Measurements from ENCODE around the gene GPR33.

The GPR33 gene

DNA sequence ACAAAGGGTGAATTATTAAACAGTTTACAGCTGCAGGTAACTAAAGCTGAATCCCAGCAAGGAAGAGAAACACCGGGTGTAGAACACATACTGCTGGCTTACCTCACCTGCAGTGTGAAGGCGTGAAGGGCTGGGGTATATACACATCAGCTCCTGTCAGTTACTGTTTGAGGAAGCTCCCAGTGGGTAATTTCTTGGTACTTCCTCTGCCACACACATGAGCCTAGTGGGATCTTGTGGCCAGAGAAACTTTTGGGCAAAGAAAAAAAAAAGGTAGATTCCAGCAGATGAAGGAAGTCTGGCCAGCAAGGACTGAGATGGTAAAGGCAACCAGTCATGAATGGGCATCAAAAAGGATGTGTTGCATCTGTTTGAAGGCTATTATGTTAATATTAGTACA is 14.0 kb upstream of the GPR33 start:
- H3K27ac ChIP-seq (ENCODE audit: low read depth in 2 of 2, low read length in 2 of 2) = no peak overlapping the region
- no peak overlapping the region for H3K4me3 ChIP-seq (ENCODE audit: low read length in 2 of 2)
- H3K9me3 ChIP-seq (ENCODE audit: control insufficient read depth in 2 of 2, low read length in 2 of 2) = no peaks in the 10 kb centered on the region
- no peaks in the 10 kb centered on the region for H3K36me3 ChIP-seq (ENCODE audit: control insufficient read depth in 2 of 2, insufficient read depth in 2 of 2, low read length in 2 of 2)
- no peak overlapping the region for H3K9ac ChIP-seq (ENCODE audit: low read depth in 1 of 2, low read length in 2 of 2)
- H3K27me3 ChIP-seq (ENCODE audit: control insufficient read depth in 2 of 2, insufficient read depth in 2 of 2, low read length in 2 of 2) = no peaks in the 10 kb centered on the region
- no peaks in the 10 kb centered on the region for H3K4me1 ChIP-seq (ENCODE audit: control insufficient read depth in 2 of 2, insufficient read depth in 2 of 2, low read length in 2 of 2)

DNA sequence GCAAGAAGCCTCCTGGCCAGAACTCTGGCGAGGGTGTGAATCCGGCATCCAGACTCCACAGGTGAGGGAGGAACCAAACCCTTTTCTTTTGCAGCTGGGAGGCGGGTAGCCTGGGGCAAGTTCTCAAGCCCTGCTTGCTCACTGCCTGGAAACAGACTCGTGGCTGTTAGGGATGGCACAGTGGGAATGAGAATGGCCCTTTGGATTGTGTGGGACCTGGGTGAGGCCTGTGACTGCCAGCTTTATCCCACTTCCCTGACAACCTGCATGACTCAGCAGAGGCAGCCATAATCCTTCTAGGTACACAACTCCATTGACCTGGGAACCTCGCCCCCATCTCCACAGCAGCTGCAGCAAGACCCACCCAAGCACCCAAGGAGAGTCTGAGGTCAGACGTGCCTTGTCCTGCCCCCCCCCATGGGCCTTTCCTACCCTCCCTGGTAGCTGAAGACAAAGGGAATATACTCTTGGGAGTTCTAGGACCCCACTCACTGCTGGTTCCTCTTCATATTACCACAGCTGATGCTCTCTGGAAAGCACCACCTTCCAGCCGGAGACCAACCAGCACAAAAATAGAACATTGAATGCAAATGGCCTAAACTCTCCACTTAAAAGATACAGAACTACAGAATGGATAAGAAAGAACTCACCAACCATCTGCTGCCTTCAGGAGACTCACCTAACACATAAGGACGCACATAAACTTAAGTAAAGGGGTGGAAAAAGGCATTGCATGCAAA is 5.1 kb upstream of the GPR33 start:
- Histone ChIP-seq H3K9ac (ENCODE audit: low read depth in 1 of 2, low read length in 2 of 2) (no peak overlapping the region), H3K36me3 (ENCODE audit: control insufficient read depth in 2 of 2, insufficient read depth in 2 of 2, low read length in 2 of 2) (no peaks in the 10 kb centered on the region), H3K27ac (ENCODE audit: low read depth in 2 of 2, low read length in 2 of 2) (no peak overlapping the region), H3K4me1 (ENCODE audit: control insufficient read depth in 2 of 2, insufficient read depth in 2 of 2, low read length in 2 of 2) (no peaks in the 10 kb centered on the region), H3K9me3 (ENCODE audit: control insufficient read depth in 2 of 2, low read length in 2 of 2) (no peaks in the 10 kb centered on the region), H3K27me3 (ENCODE audit: control insufficient read depth in 2 of 2, insufficient read depth in 2 of 2, low read length in 2 of 2) (no peaks in the 10 kb centered on the region), H3K4me3 (ENCODE audit: low read length in 2 of 2) (no peak overlapping the region)

DNA sequence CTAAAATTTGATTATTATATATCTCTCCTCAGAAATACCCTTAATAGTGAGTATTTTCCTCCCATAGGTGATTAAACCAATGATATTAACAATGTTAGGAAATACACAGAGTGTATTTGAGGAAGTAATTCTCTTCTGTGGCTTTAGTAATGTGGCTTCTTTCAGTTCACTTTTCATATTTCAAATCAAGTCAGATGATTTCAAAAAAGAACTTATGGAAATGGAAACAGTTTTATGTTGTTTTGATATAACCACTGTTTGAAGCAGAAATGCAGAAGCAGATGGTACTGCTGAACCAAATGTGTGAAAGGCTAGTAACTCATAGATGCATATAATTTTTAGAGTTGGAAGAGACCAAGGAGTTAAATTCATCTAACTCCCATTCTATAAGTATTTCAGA is 1.9 kb upstream of the GPR33 start:
- Histone ChIP-seq H3K4me1 (ENCODE audit: control insufficient read depth in 2 of 2, insufficient read depth in 2 of 2, low read length in 2 of 2) (no peaks in the 10 kb centered on the region), H3K4me3 (ENCODE audit: low read length in 2 of 2) (no peak overlapping the region), H3K9me3 (ENCODE audit: control insufficient read depth in 2 of 2, low read length in 2 of 2) (no peaks in the 10 kb centered on the region), H3K9ac (ENCODE audit: low read depth in 1 of 2, low read length in 2 of 2) (no peak overlapping the region), H3K27ac (ENCODE audit: low read depth in 2 of 2, low read length in 2 of 2) (no peak overlapping the region), H3K36me3 (ENCODE audit: control insufficient read depth in 2 of 2, insufficient read depth in 2 of 2, low read length in 2 of 2) (no peaks in the 10 kb centered on the region), H3K27me3 (ENCODE audit: control insufficient read depth in 2 of 2, insufficient read depth in 2 of 2, low read length in 2 of 2) (no peaks in the 10 kb centered on the region)

DNA sequence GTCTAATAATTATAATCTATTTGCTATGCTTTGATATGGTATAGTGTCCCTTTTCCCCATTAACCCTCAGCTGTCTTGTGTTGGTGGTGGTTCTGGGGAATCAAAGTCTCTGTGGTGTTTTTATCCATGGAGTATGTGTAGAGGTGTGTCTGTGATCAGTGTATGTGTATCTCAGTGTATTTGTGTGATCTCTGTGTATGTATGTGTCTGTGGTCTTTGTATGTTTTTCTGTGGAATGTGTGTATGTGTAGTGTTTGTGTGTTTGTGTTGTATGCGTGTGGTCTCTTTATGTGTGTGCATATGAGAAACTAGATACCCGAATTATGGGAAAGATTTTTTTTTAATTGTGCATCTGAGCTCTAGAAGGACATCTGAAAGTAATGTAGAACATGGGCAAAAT is 1.1 kb downstream of the GPR33 start:
- Histone ChIP-seq H3K4me3 (ENCODE audit: low read length in 2 of 2) (no peak overlapping the region), H3K4me1 (ENCODE audit: control insufficient read depth in 2 of 2, insufficient read depth in 2 of 2, low read length in 2 of 2) (no peaks in the 10 kb centered on the region), H3K36me3 (ENCODE audit: control insufficient read depth in 2 of 2, insufficient read depth in 2 of 2, low read length in 2 of 2) (no peaks in the 10 kb centered on the region), H3K27ac (ENCODE audit: low read depth in 2 of 2, low read length in 2 of 2) (no peak overlapping the region), H3K9me3 (ENCODE audit: control insufficient read depth in 2 of 2, low read length in 2 of 2) (no peaks in the 10 kb centered on the region), H3K9ac (ENCODE audit: low read depth in 1 of 2, low read length in 2 of 2) (no peak overlapping the region), H3K27me3 (ENCODE audit: control insufficient read depth in 2 of 2, insufficient read depth in 2 of 2, low read length in 2 of 2) (no peaks in the 10 kb centered on the region)

- no peaks in the 10 kb centered on the region for H3K9me3 ChIP-seq (ENCODE audit: control insufficient read depth in 2 of 2, low read length in 2 of 2)
- H3K27ac ChIP-seq (ENCODE audit: low read depth in 2 of 2, low read length in 2 of 2) = no peak overlapping the region
- H3K27me3 ChIP-seq (ENCODE audit: control insufficient read depth in 2 of 2, insufficient read depth in 2 of 2, low read length in 2 of 2) = no peaks in the 10 kb centered on the region
- no peaks in the 10 kb centered on the region for H3K36me3 ChIP-seq (ENCODE audit: control insufficient read depth in 2 of 2, insufficient read depth in 2 of 2, low read length in 2 of 2)
- no peak overlapping the region for H3K4me3 ChIP-seq (ENCODE audit: low read length in 2 of 2)
- H3K9ac ChIP-seq (ENCODE audit: low read depth in 1 of 2, low read length in 2 of 2) = no peak overlapping the region
- no peaks in the 10 kb centered on the region for H3K4me1 ChIP-seq (ENCODE audit: control insufficient read depth in 2 of 2, insufficient read depth in 2 of 2, low read length in 2 of 2)
These were observed 3.1 kb downstream of the GPR33 start for GRCh38 chr14:31484754-31485153.

DNA sequence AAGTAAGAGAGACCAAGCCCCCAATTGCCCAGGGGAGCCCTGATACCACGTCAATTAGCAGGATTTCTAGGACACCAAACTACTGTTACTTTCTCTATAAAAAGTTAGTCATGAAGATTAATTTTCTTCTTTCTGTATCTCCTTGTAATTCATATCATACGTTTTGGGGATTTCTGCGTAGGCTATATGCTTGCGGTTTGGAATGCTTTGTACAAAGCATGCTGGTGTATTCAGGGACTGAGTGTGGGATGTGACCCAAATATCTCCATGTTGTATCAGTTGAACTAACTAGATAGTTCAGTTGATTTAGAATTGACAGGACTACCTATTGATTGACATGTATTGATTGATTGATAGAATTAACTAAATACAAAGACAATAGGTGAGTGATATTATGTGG is 7.7 kb downstream of the GPR33 start:
- Histone ChIP-seq H3K9ac (ENCODE audit: low read depth in 1 of 2, low read length in 2 of 2) (no peak overlapping the region), H3K4me3 (ENCODE audit: low read length in 2 of 2) (no peak overlapping the region), H3K4me1 (ENCODE audit: control insufficient read depth in 2 of 2, insufficient read depth in 2 of 2, low read length in 2 of 2) (no peaks in the 10 kb centered on the region), H3K27ac (ENCODE audit: low read depth in 2 of 2, low read length in 2 of 2) (no peak overlapping the region), H3K36me3 (ENCODE audit: control insufficient read depth in 2 of 2, insufficient read depth in 2 of 2, low read length in 2 of 2) (no peaks in the 10 kb centered on the region), H3K9me3 (ENCODE audit: control insufficient read depth in 2 of 2, low read length in 2 of 2) (no peaks in the 10 kb centered on the region), H3K27me3 (ENCODE audit: control insufficient read depth in 2 of 2, insufficient read depth in 2 of 2, low read length in 2 of 2) (no peaks in the 10 kb centered on the region)

GRCh38 chr14:31479027-31479426 is 8.8 kb downstream of the GPR33 start:
- Histone ChIP-seq H3K27me3 (ENCODE audit: control insufficient read depth in 2 of 2, insufficient read depth in 2 of 2, low read length in 2 of 2) (no peaks in the 10 kb centered on the region), H3K4me3 (ENCODE audit: low read length in 2 of 2) (no peak overlapping the region), H3K36me3 (ENCODE audit: control insufficient read depth in 2 of 2, insufficient read depth in 2 of 2, low read length in 2 of 2) (no peaks in the 10 kb centered on the region), H3K4me1 (ENCODE audit: control insufficient read depth in 2 of 2, insufficient read depth in 2 of 2, low read length in 2 of 2) (no peaks in the 10 kb centered on the region), H3K9me3 (ENCODE audit: control insufficient read depth in 2 of 2, low read length in 2 of 2) (no peaks in the 10 kb centered on the region), H3K9ac (ENCODE audit: low read depth in 1 of 2, low read length in 2 of 2) (no peak overlapping the region), H3K27ac (ENCODE audit: low read depth in 2 of 2, low read length in 2 of 2) (no peak overlapping the region)

GRCh38 chr14:31477248-31477647 is 10.6 kb downstream of the GPR33 start:
- Histone ChIP-seq H3K4me3 (ENCODE audit: low read length in 2 of 2) (no peak overlapping the region), H3K27ac (ENCODE audit: low read depth in 2 of 2, low read length in 2 of 2) (no peak overlapping the region), H3K27me3 (ENCODE audit: control insufficient read depth in 2 of 2, insufficient read depth in 2 of 2, low read length in 2 of 2) (no peaks in the 10 kb centered on the region), H3K4me1 (ENCODE audit: control insufficient read depth in 2 of 2, insufficient read depth in 2 of 2, low read length in 2 of 2) (no peaks in the 10 kb centered on the region), H3K9ac (ENCODE audit: low read depth in 1 of 2, low read length in 2 of 2) (no peak overlapping the region), H3K36me3 (ENCODE audit: control insufficient read depth in 2 of 2, insufficient read depth in 2 of 2, low read length in 2 of 2) (no peaks in the 10 kb centered on the region), H3K9me3 (ENCODE audit: control insufficient read depth in 2 of 2, low read length in 2 of 2) (no peaks in the 10 kb centered on the region)

GRCh38 chr14:31476131-31476866 is 11.5 kb downstream of the GPR33 start:
- no peaks in the 10 kb centered on the region for H3K4me1 ChIP-seq (ENCODE audit: control insufficient read depth in 2 of 2, insufficient read depth in 2 of 2, low read length in 2 of 2)
- no peak overlapping the region for H3K4me3 ChIP-seq (ENCODE audit: low read length in 2 of 2)
- no peaks in the 10 kb centered on the region for H3K36me3 ChIP-seq (ENCODE audit: control insufficient read depth in 2 of 2, insufficient read depth in 2 of 2, low read length in 2 of 2)
- H3K9ac ChIP-seq (ENCODE audit: low read depth in 1 of 2, low read length in 2 of 2) = no peak overlapping the region
- H3K27me3 ChIP-seq (ENCODE audit: control insufficient read depth in 2 of 2, insufficient read depth in 2 of 2, low read length in 2 of 2) = no peaks in the 10 kb centered on the region
- H3K9me3 ChIP-seq (ENCODE audit: control insufficient read depth in 2 of 2, low read length in 2 of 2) = no peaks in the 10 kb centered on the region
- no peak overlapping the region for H3K27ac ChIP-seq (ENCODE audit: low read depth in 2 of 2, low read length in 2 of 2)

- Histone ChIP-seq H3K27me3 (ENCODE audit: control insufficient read depth in 2 of 2, insufficient read depth in 2 of 2, low read length in 2 of 2) (no peaks in the 10 kb centered on the region), H3K4me1 (ENCODE audit: control insufficient read depth in 2 of 2, insufficient read depth in 2 of 2, low read length in 2 of 2) (no peaks in the 10 kb centered on the region)
These were observed 21.3 kb downstream of the GPR33 start for GRCh38 chr14:31466554-31466953.

More at GRCh38 chr14:31466554-31466953, 21.3 kb downstream of the GPR33 start:
- Histone ChIP-seq H3K9me3 (ENCODE audit: control insufficient read depth in 2 of 2, low read length in 2 of 2) (no peaks in the 10 kb centered on the region), H3K27ac (ENCODE audit: low read depth in 2 of 2, low read length in 2 of 2) (no peak overlapping the region), H3K9ac (ENCODE audit: low read depth in 1 of 2, low read length in 2 of 2) (no peak overlapping the region), H3K36me3 (ENCODE audit: control insufficient read depth in 2 of 2, insufficient read depth in 2 of 2, low read length in 2 of 2) (no peaks in the 10 kb centered on the region), H3K4me3 (ENCODE audit: low read length in 2 of 2) (no peak overlapping the region)
